22Rv1 (cell line): ENCODE measurements around the gene SNX8.

Source experiments
- H3K27ac ChIP-seq: fragments of 450-650 bp; 2 replicates; pipeline ENCODE4 v1.5.1; 2017
- CTCF ChIP-seq: fragments of 450-650 bp; IDR thresholded peaks from 2 replicates; pipeline ENCODE4 v1.5.1; 2017; ENCODE audit warnings: mild to moderate bottlenecking
- ZFX ChIP-seq: fragments of 450-650 bp; IDR thresholded peaks from 2 replicates; pipeline ENCODE4 v1.6.1; 2017; ENCODE audit warnings: antibody characterized with exemption, borderline replicate concordance

The SNX8 gene

GRCh38 chr7:2219606-2220005, 94.6 kb downstream of the SNX8 start:
- no peak for TF ChIP-seq ZFX
- TF ChIP-seq CTCF = no peak
- H3K27ac ChIP-seq = no peak overlapping the region

DNA sequence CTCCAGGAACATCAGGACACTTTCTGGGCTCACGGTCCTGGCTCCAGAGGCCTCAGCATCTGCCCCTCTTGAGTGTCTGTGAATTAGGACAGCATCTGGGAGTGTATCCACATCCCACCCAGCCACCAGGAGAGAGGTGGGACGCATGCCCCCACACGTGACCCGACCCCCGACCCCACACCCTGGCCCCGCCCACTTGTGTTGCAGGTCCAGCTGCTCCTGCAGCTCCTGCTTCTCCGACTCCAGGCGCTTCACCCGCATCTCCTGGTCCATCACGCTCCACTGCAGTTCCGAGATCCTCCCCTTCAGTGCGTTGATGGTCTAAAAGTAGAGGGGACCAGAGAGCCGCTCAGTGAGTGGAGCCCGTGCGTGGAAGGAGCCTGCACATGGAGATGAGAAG, 95.1 kb downstream of the SNX8 start:
- TF ChIP-seq CTCF (no peak), ZFX (no peak)
- H3K27ac ChIP-seq = no peak overlapping the region

DNA sequence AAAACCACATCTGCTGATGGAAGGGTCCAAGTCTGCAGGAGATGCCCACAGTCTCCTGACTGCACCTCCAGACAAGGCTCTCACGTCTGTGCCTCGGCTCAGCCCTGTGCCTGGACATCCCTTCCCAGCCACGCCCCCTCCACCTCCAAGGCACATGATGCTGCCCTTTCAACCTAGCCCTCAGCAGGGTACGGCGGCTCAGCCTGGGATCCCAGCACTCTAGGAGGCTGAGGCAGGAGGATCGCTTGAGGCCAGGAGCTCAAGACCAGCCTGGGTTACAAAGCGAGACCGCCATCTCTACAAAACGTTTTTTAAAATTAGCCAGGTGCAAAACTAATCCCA, 95.8 kb downstream of the SNX8 start:
- TF ChIP-seq CTCF (no peak), ZFX (no peak)

DNA sequence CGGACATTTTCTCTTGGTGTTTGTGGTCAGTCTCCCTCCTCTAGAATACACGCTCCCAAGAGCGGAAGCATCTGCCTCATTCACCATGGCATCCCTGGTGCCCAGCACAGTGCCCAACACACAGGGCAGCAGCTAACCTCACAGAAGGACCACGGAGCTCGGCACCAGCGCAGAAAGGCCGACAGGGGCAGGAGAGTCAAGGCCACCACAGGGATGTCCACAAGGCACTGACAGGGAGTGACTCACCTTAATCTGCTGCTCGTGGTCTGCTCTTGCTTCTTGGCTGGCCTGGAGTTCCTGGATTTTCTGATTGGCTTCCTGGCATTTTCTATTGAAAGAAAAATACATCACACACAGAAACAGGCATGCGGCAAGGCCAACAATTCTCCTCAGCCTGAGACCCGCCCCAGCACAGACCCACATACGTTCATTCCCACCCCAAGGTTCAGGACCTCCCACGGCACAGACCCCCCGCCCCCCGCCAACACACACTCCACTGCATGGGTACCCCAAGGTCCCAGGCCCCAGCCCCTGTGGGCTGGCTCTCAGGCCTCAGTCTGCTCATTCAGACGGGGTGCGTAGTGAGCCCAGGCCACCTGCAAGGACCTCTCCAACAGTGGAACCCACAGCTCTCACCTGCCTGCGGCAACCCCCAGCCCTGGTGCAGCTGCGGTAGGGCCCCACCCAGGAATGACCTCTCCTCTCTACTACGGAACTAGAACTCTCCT, 96.4 kb downstream of the SNX8 start:
- no peak for TF ChIP-seq ZFX
- no peak for TF ChIP-seq CTCF
- H3K27ac ChIP-seq = no peak overlapping the region

More for the DNA sequence above, 95.8 kb downstream of the SNX8 start:
- H3K27ac ChIP-seq = no peak overlapping the region

GRCh38 chr7:2217206-2217605, 97.0 kb downstream of the SNX8 start:
- H3K27ac ChIP-seq = no peak overlapping the region
- TF ChIP-seq CTCF (no peak), ZFX (no peak)

DNA sequence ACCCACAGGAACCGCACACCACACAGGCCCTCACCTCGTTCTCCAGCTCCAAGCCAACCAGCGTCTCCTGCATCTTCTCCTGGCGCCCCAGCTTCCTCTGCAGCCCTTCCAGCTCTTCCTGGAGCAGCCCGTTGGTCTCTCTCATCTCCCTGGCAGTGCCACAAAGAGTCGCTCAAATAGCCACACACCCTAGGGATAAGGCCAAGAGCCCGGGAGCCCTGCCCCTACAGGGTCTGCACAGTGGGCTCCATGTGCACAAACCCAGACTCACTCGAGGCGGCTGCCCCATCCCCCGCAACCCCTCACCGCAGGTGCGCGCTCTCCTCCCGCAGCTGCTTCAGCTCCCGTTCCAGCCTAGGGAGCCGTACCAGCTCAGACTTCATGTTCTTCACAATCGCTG, 98.4 kb downstream of the SNX8 start:
- TF ChIP-seq ZFX = no peak
- no peak for TF ChIP-seq CTCF
- no peak overlapping the region for H3K27ac ChIP-seq

- H3K27ac ChIP-seq = no peak overlapping the region
- TF ChIP-seq CTCF (no peak), ZFX (no peak)
Observed at GRCh38 chr7:2214636-2215035, 99.6 kb downstream of the SNX8 start.
